Embryonic facial prominence (tissue), 1 donor: Measurements from ENCODE around the gene LRRC47.

ENCODE experiments used
- DNase-seq: peaks from one replicate; pipeline ENCODE4 v3.0.0-alpha.2; 2016; ENCODE audit errors: extremely low spot score

LRRC47 gene

DNA sequence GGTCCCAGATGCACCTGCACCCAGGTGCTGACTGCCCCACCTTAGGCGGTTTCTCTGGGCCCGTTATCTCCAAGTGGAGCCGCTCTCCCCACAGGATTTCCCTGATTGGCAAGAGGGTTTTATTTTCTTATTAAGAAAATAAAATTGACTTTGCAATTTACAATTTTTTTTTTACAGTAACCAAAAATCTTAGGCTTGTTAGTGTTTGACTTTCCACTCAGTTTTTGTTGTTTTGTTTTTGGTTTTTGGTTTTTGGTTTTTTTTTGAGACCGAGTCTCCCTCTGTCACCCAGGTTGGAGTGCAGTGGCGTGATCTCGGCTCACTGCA lies 48.8 kb downstream of the LRRC47 start:
- no peak for DNase-seq

DNA sequence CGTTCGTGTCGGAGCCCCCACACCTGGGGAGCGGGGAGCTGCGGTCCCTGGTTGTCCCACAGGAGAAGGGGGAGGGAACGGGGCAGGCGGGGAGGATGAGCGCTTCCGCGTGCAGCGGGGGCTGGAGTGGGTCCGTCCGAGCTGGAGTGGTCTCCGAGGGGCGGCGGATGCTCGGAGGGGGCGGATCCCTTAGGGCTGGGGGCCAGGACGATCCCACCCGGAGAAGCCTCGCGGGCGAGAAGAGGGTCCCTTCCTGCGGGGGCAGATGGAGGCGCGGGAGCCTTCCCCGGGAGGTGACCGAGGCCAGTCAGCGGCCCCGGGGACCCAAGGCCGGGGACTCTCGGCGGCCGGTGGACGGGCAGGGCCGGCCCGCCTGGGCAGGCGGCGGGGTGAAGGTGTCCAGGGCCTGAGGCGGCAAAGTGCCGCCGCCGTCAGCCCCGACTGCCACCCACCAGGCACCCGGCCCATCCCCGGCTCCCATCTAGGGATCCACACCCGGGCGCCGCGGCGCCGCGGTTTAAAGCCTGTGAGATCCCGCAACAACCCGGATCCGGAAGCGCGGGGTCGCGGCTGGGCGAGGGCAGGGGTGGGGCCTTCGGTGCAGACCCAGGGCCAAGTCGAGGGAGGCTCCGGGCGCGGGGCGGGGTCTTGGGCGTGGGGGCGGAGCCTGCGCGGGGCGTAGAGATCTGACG lies 49.3 kb downstream of the LRRC47 start:
- no peak for DNase-seq

DNA sequence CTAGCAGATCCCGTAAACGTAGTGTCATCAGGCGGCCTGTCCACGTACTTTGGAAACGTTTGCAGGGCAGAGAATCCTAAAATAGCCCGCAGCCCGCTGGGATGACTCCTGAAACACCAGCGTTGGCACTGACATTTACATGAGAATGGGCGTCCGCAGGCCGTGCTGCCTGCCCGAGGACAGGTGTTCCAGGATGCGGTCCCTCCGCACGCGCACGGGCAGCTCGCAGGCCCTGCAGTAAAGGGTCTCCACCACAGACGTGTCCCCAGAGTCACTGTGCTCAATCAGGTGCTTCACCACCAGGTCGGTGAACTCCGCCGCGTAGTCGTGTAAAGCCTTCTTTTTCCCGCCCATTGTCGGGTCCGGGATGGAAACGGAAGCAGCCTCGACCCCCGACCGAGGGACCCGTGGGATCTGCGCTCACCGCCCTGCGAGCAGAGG lies 49.9 kb downstream of the LRRC47 start:
- no peak for DNase-seq

DNA sequence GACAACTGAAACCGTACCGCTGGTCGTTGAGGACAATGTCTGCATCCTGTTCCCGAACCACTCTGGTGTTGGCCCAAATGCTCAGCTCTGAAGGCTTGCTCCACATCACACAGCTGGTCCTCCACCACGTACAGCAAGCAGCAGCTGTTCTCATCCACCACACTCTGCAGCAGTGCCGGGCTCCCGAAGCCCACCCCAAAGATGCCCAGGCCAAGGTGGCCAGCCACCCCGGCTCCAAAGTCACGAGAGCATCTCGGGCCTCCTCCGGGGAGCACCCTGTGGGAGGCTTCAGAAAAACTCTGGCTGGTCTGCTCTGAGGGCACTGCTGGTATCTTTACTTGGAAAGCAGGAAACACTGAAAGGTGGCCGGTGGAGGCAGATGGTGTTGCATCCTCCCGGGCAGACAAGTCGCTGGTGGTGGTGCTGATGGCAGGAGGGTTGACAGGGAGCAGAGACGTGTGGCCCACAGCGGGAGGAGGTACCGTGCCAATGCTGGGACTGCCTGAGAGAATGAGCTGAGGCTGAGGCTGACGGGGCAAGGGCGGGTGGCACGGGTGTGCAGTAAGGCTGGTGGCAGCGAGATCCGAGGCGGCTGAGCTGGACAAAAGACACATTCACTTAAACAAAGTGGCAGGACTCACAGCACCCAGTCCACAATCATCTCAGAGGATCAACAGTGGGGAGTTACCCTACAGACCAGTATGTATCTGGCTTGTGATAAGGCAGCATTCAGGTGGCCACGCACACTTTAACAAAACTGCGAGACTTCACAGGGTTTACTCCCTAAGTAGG lies 50.5 kb downstream of the LRRC47 start:
- DNase-seq, result no peak

DNA sequence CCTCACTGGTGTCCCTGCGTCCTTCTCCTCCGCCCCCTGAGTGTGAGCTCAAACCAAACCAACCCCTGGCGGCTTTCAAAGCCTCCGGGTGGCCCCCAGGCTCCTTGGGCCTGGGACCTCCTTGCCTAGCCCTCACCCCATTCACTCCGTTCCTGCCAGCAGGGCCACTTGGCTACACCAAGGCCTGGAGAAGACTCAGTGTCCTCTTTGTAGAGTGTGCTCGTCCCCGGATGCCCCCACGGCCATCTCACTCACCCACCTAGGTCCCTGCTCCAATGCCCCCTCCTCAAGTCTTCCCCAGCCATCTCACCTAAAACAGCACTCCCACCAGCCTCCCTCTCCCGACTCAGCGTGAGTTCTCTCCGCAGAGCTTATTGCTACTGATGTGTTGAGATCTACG lies 51.2 kb downstream of the LRRC47 start:
- DNase-seq, result no peak

DNA sequence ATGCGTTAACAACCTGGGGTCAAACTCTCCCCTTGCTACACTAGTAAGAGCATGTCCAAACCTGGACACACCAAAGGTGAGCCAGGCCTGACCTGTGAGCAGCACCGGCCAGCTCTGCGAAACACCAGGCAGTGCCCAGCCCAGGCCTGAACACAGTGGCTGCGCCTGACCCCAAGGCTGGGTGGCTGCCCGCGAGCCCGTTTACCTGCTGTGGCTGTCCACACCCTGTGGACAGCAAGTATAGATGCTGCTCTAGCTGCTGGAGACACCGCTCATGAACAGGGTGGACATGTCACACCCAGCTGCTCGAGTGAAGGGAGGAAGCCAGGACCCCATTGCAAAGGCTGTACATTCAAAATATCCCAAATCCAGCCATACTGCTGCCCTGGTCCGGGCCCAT lies 51.7 kb downstream of the LRRC47 start:
- DNase-seq, result no peak

DNA sequence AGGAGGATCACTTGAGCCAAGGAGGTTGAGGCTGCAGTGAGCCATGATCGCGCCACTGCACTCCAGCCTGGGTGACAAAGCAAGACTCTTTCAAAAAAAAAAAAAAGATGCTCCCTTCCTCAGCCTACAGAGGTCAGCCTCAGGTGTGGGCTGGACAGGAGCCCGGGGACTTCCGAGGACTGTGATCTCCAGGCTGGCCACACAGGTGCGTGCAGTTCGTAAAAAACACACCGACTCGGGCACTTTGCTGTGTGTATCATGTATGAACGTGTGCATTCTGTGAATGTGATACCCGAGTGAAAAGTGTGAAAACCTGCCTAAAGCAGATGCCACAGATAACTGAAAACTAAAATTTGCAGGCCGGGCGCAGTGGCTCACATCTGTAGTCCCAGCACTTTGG lies 52.5 kb downstream of the LRRC47 start:
- no peak for DNase-seq

DNA sequence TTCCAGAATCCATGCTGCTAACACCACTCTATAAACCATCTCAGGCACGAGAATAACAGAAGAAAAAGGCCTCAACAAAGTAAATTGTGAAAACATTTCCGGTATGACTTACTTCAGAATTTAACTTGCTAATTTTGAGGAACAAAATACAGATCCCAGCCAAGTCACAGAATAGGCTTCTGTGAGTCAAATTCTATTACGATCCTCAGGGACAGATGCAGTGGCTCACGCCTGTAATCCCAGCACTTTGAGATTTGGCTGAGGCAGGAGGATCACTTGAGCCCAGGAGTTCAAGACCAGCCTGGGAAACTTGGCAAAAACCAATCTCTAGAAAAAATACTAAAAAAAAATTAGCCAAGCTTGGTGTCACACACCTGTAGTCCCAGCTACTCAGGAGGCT lies 52.9 kb downstream of the LRRC47 start:
- DNase-seq, result no peak

DNA sequence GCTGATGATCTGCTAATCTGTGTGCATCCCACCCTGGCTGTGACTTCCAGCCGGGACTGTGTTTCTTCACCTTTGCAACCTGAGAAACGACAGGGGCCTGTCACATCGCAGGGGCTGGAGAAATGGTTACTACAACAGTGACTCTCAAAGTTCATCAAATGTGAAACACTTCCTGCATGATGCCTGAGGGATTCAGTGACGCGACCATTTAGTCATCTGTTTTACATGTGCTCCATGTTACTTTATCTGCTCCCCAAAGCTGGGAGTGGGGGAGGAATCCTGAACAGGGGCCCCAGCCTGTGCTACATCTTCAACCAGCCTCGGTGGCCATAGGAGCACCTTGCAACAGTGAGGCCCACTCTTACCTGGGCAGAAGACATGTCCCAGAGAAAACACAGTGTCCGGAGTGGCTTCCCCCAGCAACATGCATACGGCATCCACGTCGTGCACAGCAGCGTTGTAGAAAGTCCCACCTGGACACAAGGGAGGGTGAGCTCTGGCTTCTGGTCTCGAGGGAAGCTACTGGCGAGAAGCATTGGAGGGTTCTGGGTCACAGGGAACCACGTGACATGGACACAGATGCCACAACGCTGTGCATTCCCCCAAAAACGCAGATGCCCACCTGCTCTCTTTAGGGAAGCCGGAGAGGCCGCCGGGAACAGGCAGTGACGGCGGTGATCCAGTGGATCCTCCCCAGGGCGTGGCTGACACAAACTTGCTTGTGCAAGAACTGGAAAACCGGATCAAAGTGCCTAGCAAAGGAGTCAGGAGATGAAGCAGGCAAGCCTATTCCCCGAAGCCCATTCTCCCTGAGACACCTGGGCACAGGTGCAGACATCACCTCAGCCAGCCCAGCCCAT lies 53.6 kb downstream of the LRRC47 start:
- no peak for DNase-seq

DNA sequence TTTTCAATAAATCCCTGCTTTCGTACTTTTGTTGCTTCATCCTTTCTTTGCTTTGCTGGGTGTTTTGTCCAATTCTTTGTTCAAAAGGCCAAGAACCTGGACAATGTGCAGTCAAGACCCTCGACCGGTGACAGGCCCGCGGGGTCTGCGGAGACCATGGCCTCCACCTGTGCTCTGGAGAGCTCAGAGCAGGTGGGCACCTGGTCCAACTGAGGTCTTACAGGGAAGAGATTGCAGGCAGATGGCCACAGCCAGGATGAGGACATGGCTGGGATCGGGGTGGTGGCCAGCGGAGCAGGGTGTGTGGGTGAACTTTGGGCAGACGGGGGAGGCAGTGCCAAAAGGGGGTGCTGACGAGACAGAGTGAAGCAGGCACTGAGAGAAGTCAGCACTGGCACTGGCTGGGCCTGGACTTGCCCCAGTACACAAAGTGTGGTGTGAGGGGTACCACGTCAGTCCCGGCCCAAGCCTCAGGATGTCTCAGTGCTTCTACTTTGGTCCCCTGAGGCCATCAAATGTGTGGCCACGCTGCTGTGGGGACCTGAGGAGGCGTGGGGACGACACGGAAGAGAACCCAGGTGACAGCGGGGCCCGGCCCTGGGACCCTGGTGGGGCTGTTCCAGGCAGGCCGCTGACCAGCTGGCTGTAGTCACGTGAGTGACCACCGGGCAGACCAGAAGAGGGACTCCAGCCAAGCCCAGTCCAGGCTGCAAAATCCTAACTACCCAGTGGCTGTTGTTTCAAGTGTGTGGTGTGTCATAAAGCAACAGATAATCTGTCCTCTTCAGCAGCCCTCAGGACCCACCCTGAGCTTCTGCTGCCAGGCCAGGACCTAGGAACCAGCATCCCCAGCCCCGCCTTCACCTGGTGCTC lies 54.5 kb downstream of the LRRC47 start:
- no peak for DNase-seq

DNA sequence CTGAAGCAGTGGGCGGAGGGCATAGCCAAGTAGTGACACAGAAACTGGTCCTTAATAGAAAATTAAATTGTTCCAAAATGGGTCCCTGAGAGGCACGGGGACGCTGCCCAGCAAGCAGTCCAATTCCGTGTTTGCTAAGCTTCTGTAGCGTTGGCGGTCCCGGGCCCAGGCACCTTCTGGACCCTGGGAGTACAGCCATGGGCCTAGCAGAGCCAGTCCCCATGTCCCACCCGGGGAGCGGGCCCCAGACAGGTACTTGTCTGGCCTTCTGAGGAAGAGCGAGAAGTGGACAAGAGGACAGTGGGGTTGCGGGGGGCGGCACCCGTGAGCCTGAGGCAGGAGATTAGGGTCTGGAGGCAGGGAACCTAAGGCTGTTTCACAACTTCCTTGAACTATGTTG lies 55.5 kb downstream of the LRRC47 start:
- no peak for DNase-seq

DNA sequence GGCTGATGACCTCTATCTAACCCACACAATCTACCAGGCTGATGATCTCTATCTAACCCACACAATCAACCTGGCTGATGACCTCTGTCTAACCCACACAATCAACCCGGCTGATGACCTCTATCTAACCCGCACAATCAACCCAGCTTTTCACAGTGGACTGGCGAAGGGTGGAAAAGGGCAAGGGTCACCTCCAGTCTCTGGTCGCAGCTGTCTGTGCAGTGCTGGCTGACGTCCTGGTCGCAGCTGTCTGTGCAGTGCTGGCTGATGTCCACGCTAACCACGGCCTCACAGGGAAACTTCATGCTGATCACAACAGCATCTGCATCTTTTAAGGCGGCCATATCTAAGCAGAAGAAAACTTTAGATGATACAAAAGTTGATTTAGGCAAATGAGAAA lies 56.3 kb downstream of the LRRC47 start:
- DNase-seq, result no peak

DNA sequence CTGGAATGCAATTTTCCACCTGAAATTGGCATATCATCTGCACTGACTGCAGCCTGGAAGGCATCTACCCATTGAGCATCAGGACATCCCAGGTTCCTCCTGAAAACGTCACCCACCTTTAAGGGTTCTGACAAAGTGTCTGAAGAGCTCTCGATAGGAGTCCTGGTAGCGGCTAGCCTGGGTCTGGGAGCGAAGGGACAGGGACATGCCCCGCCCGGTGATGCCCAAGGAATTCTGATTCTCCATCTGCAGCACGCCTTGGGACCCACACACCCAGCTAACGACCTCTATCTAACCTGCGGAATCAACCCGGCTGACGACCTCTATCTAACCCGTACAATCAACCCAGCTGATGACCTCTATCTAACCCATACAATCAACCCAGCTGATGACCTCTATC lies 57.4 kb downstream of the LRRC47 start:
- DNase-seq, result no peak

DNA sequence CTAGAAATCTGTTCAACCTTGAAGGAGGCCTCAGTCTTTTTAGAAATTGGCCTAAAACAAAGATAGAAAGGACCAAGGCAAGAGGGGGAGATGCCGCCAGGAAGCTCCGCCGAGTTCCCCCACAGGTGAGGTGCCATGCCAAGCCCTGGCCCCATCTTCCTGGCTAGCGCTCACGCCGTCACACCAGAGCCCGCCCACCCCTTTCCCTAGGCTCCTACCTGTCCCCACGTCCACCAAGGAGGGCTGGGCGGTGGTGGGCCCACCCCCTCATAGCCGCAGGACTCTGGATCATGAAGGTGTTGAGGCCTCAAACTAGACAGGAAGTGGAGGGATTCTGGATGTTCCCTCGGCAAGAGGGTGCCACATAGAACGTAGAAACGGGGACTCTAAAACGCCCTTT lies 59.6 kb downstream of the LRRC47 start:
- no peak for DNase-seq

DNA sequence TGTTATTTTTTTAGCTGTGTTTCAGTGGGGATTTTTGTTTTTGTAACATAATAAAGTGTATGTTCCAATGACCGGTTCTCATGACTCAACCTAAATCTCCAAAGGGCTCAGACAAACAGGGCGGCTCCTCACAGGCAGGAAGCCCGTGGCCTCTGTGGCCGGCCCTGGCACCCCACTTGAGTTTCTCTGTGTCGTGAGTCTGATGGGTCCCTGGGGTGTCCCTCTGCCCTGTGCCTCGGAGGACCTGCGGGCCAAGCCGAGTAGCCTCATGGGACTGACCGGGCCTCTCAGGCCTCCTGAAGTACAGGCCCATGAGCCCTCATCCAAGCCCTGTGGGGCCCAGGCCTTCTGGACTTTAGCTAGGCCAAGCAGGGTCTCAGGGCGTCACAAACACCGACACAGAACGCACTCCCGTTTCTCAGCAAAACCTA lies 60.2 kb downstream of the LRRC47 start:
- DNase-seq, result no peak

DNA sequence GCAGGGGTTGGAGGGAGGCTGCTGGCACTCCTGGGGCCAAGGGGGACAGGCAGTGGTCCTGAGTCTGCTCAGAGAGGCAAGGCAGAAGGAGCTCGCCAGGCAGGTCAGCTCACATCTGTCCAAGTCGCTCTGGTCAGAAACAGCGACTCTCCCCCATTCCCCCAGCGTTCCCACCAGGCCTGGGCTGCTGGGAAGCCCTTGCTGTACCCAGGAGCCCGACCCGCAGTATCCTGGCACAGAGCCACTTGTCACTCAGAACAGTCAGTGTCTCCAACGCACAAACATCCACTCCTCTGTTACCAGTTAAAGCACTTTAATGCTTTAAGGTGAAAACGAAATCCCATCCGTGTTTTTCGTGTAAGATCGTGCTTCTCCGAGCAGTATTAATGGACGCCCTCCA lies 60.6 kb downstream of the LRRC47 start:
- DNase-seq, result no peak

DNA sequence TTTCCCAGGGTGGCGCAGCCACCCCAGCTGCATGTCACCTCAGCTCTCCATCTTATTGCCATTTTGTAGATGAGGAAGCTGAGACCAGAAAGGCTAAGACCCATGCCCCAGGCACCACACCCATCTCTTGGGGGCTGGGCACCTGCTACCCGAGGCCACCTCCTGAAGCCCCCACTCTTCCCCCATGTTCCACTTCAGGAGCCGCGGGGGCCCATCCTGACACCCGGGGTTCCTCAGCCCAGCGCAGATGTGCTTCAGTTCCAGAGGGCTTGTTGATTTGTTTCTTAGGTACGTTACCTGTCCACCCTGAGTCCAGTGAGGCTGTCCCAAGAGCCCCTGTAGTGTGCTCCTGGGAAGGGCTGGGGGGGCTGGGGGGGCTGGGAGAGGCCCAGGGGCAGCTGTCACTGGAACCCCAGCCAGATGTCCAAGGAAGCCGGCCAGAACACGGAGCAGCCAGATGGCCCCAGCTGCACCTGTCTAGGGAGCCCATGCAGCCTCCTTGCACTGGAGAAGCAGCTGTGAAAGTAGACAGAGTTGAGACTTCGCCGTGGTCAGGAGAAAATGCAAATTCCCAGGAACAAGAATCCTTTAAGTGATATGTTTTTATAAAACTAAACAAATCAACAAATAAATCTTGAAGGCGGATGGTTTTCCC lies 61.1 kb downstream of the LRRC47 start:
- DNase-seq, result no peak

DNA sequence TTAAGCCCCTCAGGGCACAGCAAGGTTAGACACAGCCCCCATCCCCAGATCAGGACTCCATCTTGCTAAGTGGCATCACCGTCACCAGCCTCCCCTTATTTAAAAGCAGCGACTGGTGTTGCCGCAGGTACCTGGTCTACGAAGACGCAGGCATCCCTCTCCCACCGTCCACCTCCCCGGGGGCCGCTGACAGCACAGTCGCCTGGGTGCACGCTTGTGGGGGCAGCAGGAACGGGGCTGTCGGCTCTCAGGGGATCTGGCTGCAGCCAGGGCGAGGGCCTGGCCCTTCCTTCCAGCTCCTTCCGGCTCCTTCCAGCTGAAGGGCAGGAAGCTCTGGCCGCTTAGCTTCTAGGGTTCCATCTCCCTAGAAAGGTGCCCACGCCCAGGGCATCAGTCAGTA lies 61.7 kb downstream of the LRRC47 start:
- DNase-seq, result no peak

DNA sequence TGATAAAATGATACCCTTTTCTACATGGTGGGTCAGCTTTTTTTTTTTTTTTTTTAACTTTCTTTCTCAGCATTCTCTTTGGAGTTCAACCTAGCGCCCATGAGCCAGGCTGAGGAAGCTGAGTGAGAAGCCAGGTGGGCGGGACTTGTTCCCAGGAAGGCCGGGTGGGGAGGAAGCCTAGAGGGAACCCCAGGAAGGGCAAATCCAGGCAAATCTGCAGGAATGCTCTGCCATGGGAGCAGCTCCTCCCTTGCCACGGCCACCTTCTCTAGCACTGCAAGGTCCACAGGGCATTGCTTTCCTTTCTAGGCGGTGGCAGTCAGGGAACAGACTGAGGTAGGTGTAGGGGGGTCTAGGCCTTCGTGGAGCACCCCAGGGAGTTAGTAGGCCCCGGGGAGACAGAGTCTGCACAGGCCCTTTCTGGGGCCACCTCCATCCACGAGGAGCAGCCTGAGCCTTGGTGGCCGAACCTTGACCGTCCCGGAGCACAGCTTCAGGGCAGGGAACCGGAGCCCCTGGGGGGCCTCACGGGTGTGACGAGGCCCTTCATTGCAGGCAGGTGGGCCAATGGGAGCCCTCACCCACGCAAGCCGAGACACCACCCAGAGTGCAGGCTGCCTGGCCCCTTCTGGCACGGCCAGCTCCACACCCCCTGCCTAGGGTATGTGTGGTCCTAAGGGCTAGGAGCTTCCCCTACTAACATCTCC lies 62.3 kb downstream of the LRRC47 start:
- DNase-seq, result no peak

DNA sequence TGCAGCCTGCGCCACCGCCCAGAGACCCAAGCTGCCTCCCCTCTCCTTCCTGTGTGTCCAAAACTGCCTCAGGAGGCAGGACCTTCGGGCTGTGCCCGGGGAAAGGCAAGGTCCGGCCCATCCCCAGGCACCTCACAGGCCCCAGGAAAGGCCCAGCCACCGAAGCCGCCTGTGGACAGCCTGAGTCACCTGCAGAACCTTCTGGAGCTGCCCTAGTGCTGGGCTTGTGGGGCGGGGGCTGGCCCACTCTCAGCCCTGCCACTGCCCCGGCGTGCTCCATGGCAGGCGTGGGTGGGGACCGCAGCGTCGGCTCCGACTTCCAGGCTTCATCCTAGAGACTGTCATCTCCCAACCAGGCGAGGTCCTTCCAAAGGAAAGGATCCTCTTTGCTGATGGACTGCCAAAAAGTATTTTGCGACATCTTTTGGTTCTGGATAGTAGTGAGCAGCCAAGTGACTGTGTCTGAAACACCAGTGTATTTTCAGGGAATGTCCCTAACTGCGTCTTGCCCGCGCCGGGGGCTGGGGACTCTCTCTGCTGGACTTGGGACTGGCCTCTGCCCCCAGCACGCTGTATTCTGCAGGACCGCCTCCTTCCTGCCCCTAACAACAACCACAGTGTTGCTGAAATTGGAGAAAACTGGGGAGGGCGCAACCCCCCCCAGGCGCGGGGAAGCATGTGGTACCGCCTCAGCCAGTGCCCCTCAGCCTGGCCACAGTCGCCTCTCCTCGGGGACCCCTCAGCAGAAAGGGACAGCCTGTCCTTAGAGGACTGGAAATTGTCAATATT lies 63.0 kb downstream of the LRRC47 start:
- DNase-seq, result no peak
